ENCODE results near the gene CD59. TPM values are rescaled to one million over a fixed set of nuclear protein-coding genes. Genes with fewer than 3 reads are reported as not detected.

The CD59 gene
- polyA plus RNA-seq, 2 donors: 328 to 334 TPM

DNA sequence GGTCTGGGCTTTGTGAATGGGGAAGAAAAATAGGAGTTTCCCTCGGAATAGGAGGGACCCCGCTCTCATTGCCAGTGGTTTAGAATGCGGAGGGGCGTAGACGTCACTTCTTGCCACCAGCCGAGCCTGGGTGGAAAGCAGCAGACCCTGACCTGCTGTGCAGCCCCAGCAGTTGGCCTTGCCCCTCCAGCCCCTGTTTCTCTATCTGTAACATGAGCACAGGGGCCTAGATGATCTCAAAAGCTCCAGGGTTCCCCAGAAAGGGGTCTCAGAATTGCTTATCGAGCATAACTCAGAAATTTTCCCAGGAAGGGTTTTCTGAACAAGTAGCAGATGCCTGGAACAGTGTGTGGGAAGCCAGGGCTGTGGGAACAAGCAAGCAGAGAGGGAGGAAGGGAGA is 79.5 kb downstream of the CD59 start:
- 87 to 90% methylated on average over 7 of the region's 7 CpGs for WGBS, 2 donors
- Histone ChIP-seq H3K4me1 (ENCODE audit: control insufficient read depth in 2 of 2, insufficient read depth in 2 of 2, low read length in 1 of 2) (peaks cover 4 to 7% of the 10 kb centered on the region in 2 donors), H3K36me3 (ENCODE audit: control insufficient read depth in 2 of 2, insufficient read depth in 2 of 2, low read length in 1 of 2) (no peaks in the 10 kb centered on the region), H3K9me3 (ENCODE audit: control insufficient read depth in 2 of 2, insufficient read depth in 1 of 2, low read depth in 1 of 2, low read length in 1 of 2) (no peaks in the 10 kb centered on the region), H3K27me3 (ENCODE audit: control insufficient read depth in 1 of 2, insufficient read depth in 2 of 2, low read length in 2 of 2) (no peaks in the 10 kb centered on the region), H3K27ac (ENCODE audit: low read depth in 2 of 2, low read length in 1 of 2) (peak overlapping the region; percentile 84 to 90), H3K4me3 (ENCODE audit: low read depth in 1 of 2, low read length in 2 of 2) (no peak overlapping the region)

GRCh38 chr11:33655842-33656600 is 80.2 kb downstream of the CD59 start:
- Histone ChIP-seq H3K4me1 (ENCODE audit: control insufficient read depth in 2 of 2, insufficient read depth in 2 of 2, low read length in 1 of 2) (peaks cover 4 to 7% of the 10 kb centered on the region in 2 donors), H3K36me3 (ENCODE audit: control insufficient read depth in 2 of 2, insufficient read depth in 2 of 2, low read length in 1 of 2) (no peaks in the 10 kb centered on the region), H3K4me3 (ENCODE audit: low read depth in 1 of 2, low read length in 2 of 2) (no peak overlapping the region), H3K27me3 (ENCODE audit: control insufficient read depth in 1 of 2, insufficient read depth in 2 of 2, low read length in 2 of 2) (no peaks in the 10 kb centered on the region), H3K27ac (ENCODE audit: low read depth in 2 of 2, low read length in 1 of 2) (peak overlapping the region; percentile 84 to 92), H3K9me3 (ENCODE audit: control insufficient read depth in 2 of 2, insufficient read depth in 1 of 2, low read depth in 1 of 2, low read length in 1 of 2) (no peaks in the 10 kb centered on the region)
- WGBS, 2 donors: 50 to 68% methylated on average over 11 of the region's 11 CpGs

DNA sequence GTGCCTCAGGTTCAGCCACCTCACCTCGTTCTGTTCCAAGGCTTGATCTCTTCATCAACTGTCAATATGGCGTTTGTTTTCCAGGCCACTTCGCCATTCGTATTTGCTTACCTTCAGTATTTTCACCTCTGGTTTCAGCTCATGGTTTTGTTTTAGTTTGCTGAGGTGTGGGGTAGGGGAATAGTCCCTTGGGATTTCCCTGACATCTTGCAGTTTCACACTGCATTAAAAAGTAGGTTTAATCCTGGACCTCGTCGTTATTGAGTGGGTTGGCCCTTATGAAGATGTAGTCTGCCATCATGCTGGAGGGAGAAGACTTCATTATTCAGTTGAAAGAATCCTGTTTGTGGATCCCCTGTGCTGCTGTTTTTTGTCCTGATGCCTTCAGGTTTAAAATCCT is 81.6 kb downstream of the CD59 start:
- 81 to 82% methylated on average over 6 of the region's 6 CpGs for WGBS, 2 donors
- Histone ChIP-seq H3K27me3 (ENCODE audit: control insufficient read depth in 1 of 2, insufficient read depth in 2 of 2, low read length in 2 of 2) (no peaks in the 10 kb centered on the region), H3K36me3 (ENCODE audit: control insufficient read depth in 2 of 2, insufficient read depth in 2 of 2, low read length in 1 of 2) (no peaks in the 10 kb centered on the region), H3K9me3 (ENCODE audit: control insufficient read depth in 2 of 2, insufficient read depth in 1 of 2, low read depth in 1 of 2, low read length in 1 of 2) (no peaks in the 10 kb centered on the region), H3K4me1 (ENCODE audit: control insufficient read depth in 2 of 2, insufficient read depth in 2 of 2, low read length in 1 of 2) (peaks cover 4 to 7% of the 10 kb centered on the region in 2 donors), H3K27ac (ENCODE audit: low read depth in 2 of 2, low read length in 1 of 2) (no peak overlapping the region), H3K4me3 (ENCODE audit: low read depth in 1 of 2, low read length in 2 of 2) (no peak overlapping the region)

Other genes starting within 250 kb of the CD59 start
- gene C11orf91, start 35.6 kb downstream of the CD59 start, polyA plus RNA-seq: under 1 TPM; 0.21 to 0.51 TPM
- gene FBXO3, start 38.1 kb upstream of the CD59 start, polyA plus RNA-seq: 10 to 100 TPM; 17.1 to 22.9 TPM
- gene LMO2, start 155.7 kb upstream of the CD59 start, polyA plus RNA-seq: 10 to 100 TPM; 12.3 to 20.7 TPM